NB4 (cell line): ENCODE data around the gene STUM.

Source experiments
- DNase-seq: peaks from one replicate; pipeline ENCODE4 v3.0.0; 2010; ENCODE audit warnings: low read depth
- H3K4me3 ChIP-seq: one replicate; pipeline ENCODE4 v1.5.1; 2011; ENCODE audit warnings: mild to moderate bottlenecking, low read depth, low read length, moderate library complexity
- CTCF ChIP-seq: IDR thresholded peaks from one replicate; pipeline ENCODE4 v1.5.1; 2012; ENCODE audit warnings: low read depth, low read length
- MAX ChIP-seq: IDR thresholded peaks from 2 replicates; pipeline ENCODE4 v1.6.1; 2011; ENCODE audit warnings: low read depth, low read length
- MYC ChIP-seq: IDR thresholded peaks from 2 replicates; pipeline ENCODE4 v1.6.1; 2011; ENCODE audit warnings: low read depth, low read length
- POLR2A ChIP-seq: IDR thresholded peaks from 2 replicates; pipeline ENCODE4 v1.6.1; 2011; ENCODE audit warnings: mild to moderate bottlenecking; ENCODE audit not compliant: insufficient read length; ENCODE audit errors: extremely low read depth

The STUM gene

GRCh38 chr1:226652613-226653012 lies 104.0 kb downstream of the STUM start:
- DNase-seq = no peak
- TF ChIP-seq CTCF (no peak), POLR2A (no peak), MYC (no peak), MAX (no peak)

GRCh38 chr1:226653311-226653921 lies 104.9 kb downstream of the STUM start:
- TF ChIP-seq MYC (no peak), CTCF (no peak), POLR2A (no peak), MAX (no peak)
- H3K4me3 ChIP-seq = no peak overlapping the region

More at GRCh38 chr1:226652613-226653012, 104.0 kb downstream of the STUM start:
- H3K4me3 ChIP-seq = no peak overlapping the region

GRCh38 chr1:226654046-226654667 lies 105.6 kb downstream of the STUM start:
- DNase-seq = no peak
- no peak overlapping the region for H3K4me3 ChIP-seq
- TF ChIP-seq CTCF (no peak), MYC (no peak), MAX (no peak), POLR2A (no peak)

More at GRCh38 chr1:226653311-226653921, 104.9 kb downstream of the STUM start:
- DNase-seq = no peak

- TF ChIP-seq POLR2A (no peak), MAX (no peak), CTCF (no peak), MYC (no peak)
- H3K4me3 ChIP-seq = no peak overlapping the region
- no peak for DNase-seq
These were observed 106.1 kb downstream of the STUM start for GRCh38 chr1:226654668-226655055.

- no peak overlapping the region for H3K4me3 ChIP-seq
- no peak for TF ChIP-seq CTCF
- no peak for TF ChIP-seq POLR2A
- no peak for TF ChIP-seq MYC
- TF ChIP-seq MAX = no peak
- peak; percentile 52 for DNase-seq
These were observed 106.9 kb downstream of the STUM start for GRCh38 chr1:226655251-226656163.
